K562 treated with DMSO at 1 percent for 48 hours (cell line): Measurements from ENCODE around the gene B3GNT8. TPM values are rescaled to one million over a fixed set of nuclear protein-coding genes. Genes with fewer than 3 reads are reported as not detected.

Experiments
- total RNA-seq: library from RNA; unstranded; fragments of 300-600 nt; gene quantifications from 2 replicates; pipeline ENCODE4 v1.2.3, GENCODE V29; 2022; ENCODE audit warnings: low replicate concordance; ENCODE audit errors: extremely low read depth

Gene B3GNT8
- not detected in 2 replicates for total RNA-seq

GRCh38 chr19:41426952-41427646 is at the start of gene B3GNT8:
B3GNT8 (minus strand) TSS chr19:41427374; CDS start chr19:41426778, 596 bp downstream.

DNA sequence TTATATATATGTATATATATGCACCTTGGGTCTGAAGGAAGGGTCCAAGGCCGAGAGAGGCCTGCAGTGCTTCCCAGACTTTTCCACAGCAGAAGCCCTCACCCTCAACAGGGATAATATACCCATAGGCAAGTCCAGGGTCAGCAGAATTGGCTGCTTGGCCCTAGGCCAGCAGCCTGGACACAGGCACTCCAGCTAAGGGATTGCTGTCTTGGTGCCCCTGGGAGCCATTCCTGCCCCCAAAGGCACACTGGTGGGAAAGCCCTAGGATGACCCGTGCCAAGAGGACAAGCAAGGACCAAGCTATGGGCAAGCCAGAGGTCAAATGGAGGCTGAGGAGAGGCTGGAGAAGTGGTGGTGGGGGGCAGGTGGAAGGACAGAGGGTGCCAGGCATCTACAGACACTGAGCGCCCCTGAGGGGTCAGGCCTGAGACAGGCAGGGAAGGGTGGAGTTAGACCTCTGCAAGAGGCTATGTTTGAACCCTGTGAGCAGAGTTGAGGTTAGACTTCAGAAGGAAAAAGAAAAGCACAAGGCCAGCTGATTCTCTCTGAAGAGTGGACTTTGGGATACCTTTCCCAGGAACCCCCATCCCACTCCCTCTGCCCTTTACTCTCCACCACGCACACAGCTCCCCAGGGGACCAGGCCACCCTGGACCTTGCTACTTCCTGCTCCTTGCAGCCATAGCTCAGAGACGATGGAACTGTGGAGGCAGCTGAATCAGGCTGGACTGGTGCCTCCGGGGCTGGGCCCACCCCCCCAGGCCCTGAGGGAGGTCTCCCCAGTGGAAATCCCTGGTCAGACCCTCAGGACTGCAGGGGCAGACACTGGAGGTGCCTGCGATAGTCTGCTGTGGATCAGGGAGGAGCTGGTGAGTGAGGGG is 15.5 kb upstream of the B3GNT8 start, which contains the start of gene ERICH4:
TSS of gene ERICH4 (plus strand) at position 684 of the 883 bp plus-strand sequence. CDS start at position 698, 14 bp downstream.

GRCh38 chr19:41439441-41440222 is 12.5 kb upstream of the B3GNT8 start, which contains the start of gene DMAC2:
DMAC2 (minus strand) TSS chr19:41439912; CDS start chr19:41439899, 13 bp downstream.

GRCh38 chr19:41397086-41398049 is 29.8 kb downstream of the B3GNT8 start, which contains the start of the genes BCKDHA and EXOSC5:
BCKDHA (plus strand) TSS chr19:41397818; CDS start chr19:41397828, 10 bp downstream.
EXOSC5 (minus strand) TSS chr19:41397359; CDS start chr19:41397328, 31 bp downstream.

DNA sequence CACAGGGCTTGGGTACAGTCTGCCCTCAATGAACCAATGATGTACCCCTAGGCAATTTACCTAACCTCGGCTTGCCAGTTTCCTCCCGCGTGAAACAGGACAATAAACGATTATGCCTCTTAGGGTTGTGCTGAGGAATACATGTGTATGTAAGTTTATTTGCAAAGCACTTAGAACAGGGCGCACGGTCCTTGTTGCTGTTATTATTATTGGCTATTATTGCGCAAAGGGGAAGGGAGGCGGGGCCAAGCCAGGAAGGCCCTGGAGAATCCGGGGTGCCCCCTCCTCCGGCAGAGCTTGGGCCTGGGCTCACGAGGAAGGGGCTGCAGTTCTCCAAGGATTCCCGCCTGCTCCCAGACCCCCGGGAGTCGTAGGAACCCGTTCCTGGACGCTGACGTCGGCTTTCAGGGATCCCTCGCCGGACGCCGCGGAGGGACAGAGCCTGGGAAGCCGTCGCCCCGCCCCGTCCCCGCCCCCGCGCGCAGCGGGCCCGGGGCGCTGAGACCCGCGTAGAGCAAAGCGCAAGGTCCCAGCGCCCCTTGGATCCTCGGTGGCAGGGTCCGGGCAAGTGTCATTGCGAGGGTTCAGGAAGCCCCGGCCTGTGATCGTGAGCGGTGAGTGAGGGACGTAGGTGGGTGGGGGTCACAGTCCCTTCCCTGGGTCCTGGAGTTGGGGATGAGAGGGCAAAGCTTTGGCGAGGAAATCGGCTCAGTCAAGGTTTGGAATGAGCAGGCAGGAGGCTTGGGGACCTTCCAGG is 50.8 kb downstream of the B3GNT8 start, which contains the start of gene TMEM91:
TSS of gene TMEM91 (plus strand) at position 293 of the 757 bp plus-strand sequence. CDS start 1,777 bp downstream, outside the sequence.

Other genes starting within 250 kb of the B3GNT8 start
- not detected in 2 replicates for gene CYP2S1, start 234.2 kb downstream of the B3GNT8 start, total RNA-seq
- gene AXL, start 208.2 kb downstream of the B3GNT8 start, total RNA-seq, result not detected in 2 replicates
- gene HNRNPUL1, start 163.0 kb downstream of the B3GNT8 start, total RNA-seq, result 971 and 1,312 TPM in 2 replicates
- not detected in 2 replicates for gene CCDC97, start 117.2 kb downstream of the B3GNT8 start, total RNA-seq
- gene TGFB1, start 73.5 kb downstream of the B3GNT8 start, total RNA-seq, result not detected in 2 replicates
- not detected in 2 replicates for gene B9D2, start 63.2 kb downstream of the B3GNT8 start, total RNA-seq
- not detected in 2 replicates for gene TMEM91, start 50.8 kb downstream of the B3GNT8 start, total RNA-seq
- gene EXOSC5, start 30.0 kb downstream of the B3GNT8 start, total RNA-seq, result not detected in 2 replicates
- not detected in 2 replicates for gene BCKDHA, start 29.6 kb downstream of the B3GNT8 start, total RNA-seq
- not detected in 2 replicates for gene DMAC2, start 12.5 kb upstream of the B3GNT8 start, total RNA-seq
- gene ERICH4, start 15.8 kb upstream of the B3GNT8 start, total RNA-seq, result not detected in 2 replicates
- gene CEACAM21, start 148.8 kb upstream of the B3GNT8 start, total RNA-seq, result not detected in 2 replicates
- gene CEACAM4, start 199.7 kb upstream of the B3GNT8 start, total RNA-seq, result not detected in 2 replicates